NCI-H82 (cell line): ENCODE data around the gene NPAS2.
A peak's percentile ranks its signal among the peaks of the same experiment; 100 is the strongest.

Source experiments
- DNase-seq: peaks from one replicate; lab custom pipeline; 2025; lab: John Stamatoyannopoulos, UW

NPAS2 gene

GRCh38 chr2:101012054-101012705, 192.2 kb downstream of the NPAS2 start:
- no peak for DNase-seq

- peak; percentile 55 for DNase-seq
Observed at GRCh38 chr2:101012706-101013181, 192.8 kb downstream of the NPAS2 start.

- DNase-seq = no peak
Observed at GRCh38 chr2:101014264-101014857, 194.4 kb downstream of the NPAS2 start.

GRCh38 chr2:101017371-101017770, 197.4 kb downstream of the NPAS2 start:
- DNase-seq = no peak

DNA sequence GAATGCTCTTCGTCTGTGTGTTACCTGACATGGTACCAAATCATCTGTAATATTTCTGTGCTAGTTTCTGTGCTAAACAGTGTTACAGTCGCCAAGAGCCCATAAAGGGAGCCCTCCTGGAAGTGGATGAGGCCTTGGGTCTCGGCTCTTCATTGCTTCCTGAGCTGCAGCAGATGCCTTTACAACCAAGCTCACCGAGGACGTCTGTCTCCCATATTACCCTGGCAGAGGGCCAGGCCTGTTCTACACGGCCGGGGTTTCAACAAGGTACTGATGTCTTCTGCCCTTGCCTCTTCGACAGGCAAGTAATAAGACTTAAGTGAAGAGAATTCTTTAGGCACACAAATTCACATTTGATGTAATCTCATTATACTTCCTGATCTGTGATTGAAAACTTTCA, 199.0 kb downstream of the NPAS2 start:
- DNase-seq = peak; percentile 65

DNA sequence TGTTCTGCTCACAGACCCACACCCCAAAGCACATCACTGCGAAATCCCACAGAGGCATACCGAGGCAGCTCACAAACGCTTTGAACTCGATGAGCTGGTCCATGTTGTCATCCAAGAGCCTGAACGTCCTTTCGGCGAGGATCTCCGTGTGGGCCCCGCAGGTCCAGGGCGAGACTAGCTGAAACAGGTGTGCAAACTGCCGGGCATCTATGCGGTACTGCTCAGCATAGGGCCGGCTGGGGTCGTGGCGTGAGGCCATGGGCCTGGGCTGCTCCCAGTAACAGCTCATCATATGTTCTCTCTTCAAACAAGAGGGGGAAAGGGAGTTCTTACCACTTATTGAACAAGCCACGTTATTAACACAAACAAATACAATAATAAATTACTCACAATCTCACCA, 202.3 kb downstream of the NPAS2 start:
- DNase-seq = no peak

- no peak for DNase-seq
Observed at GRCh38 chr2:101023327-101024107, 203.6 kb downstream of the NPAS2 start.

GRCh38 chr2:101025561-101025960, 205.6 kb downstream of the NPAS2 start:
- no peak for DNase-seq

- no peak for DNase-seq
Observed at GRCh38 chr2:101026253-101026701, 206.3 kb downstream of the NPAS2 start.

GRCh38 chr2:101026923-101027469, 207.1 kb downstream of the NPAS2 start:
- DNase-seq = no peak

- no peak for DNase-seq
Observed at GRCh38 chr2:101027852-101028251, 207.9 kb downstream of the NPAS2 start.

DNA sequence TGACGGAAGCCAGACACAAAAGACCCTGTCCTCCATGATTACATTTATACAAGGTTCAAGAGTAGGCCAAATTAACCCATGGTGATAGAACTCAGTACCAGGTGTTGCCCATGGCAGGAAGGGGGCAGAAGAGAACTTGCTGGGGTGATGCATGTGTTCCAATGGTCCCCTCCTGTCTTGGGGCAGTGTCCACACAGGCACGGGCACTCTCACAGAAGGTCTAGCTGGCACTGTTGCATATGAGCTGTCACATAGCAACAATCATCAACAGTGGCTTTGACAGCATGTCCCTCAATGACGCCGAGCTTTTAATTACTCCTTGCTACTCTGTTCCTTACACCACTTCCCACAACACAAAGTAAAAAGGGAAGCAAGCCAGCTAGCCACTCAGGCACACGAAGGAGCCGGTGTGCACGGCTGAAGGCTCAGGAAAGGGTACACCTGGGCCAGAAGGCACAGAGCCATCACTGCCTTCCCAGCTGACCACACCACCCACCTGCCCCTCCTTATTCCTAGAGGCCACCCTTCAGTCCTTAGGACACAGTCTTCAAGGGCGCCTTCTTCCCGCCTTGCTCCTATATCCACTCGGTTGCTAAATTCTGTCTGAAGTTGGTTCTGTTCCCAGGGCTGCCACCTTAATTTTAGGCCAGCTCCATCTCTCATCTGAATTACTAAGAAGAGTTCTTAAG, 211.1 kb downstream of the NPAS2 start:
- no peak for DNase-seq

GRCh38 chr2:101032084-101032776, 212.3 kb downstream of the NPAS2 start:
- DNase-seq = no peak

- DNase-seq = no peak
Observed at GRCh38 chr2:101036562-101036961, 216.6 kb downstream of the NPAS2 start.

GRCh38 chr2:101037161-101037755, 217.3 kb downstream of the NPAS2 start:
- no peak for DNase-seq

DNA sequence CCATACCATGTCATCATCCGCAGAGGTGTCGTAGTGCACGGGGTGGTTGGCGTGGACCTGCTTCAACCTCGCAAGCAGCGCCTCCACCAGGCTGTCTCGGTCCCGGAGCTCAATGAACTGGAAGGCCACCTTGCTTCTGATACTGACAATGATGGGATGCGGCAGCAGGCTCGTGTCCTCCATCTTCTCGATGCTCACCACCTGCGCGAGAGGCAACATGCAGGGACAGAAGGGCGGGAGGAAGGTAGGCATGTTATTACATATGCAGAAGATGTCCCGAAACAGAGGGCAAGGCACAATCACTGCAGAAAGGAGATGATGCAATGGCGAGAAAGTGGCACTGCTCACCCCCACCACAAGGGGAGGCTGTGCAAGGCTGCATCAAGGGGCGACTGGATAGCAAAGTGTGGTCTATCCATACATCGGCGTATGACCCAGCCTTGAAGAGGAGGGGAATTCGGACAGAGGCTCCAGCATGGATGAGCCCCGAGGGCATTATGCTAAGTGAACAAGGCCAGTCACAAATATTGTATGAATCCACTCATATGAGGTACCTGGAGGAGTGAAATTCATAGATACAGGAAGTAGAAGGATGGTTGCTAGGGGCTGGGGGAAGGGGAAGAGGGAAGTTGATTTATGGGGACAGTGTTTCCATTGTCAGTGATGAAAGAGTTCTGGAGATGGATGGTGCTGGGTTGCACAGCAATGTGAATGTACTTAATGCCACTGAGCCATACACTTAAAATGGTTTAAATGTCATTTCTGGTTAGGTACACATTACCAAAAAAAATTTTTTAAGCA, 218.7 kb downstream of the NPAS2 start:
- DNase-seq = peak; percentile 62

- DNase-seq = no peak
Observed at GRCh38 chr2:101040072-101040471, 220.1 kb downstream of the NPAS2 start.

GRCh38 chr2:101040761-101041160, 220.8 kb downstream of the NPAS2 start:
- no peak for DNase-seq

GRCh38 chr2:101041413-101041812, 221.5 kb downstream of the NPAS2 start:
- no peak for DNase-seq

GRCh38 chr2:101045330-101045729, 225.4 kb downstream of the NPAS2 start:
- no peak for DNase-seq
